Thyroid gland (tissue), 4 donors: ENCODE data around the gene MAS1L. TPM values are rescaled to one million over a fixed set of nuclear protein-coding genes. Genes with fewer than 3 reads are reported as not detected.
"Not testable (repeated sequence)": the region's sequence is repeated elsewhere in the genome, so short reads cannot be mapped to it uniquely, and the experiment has no call there.

Source experiments
- DNase-seq, 2 donors: peaks; one replicate each; pipeline ENCODE4 v3.0.0-alpha.2; 2019
- H3K27ac ChIP-seq, 3 donors: fragments of 200-600 bp; sonication (generic); 1 replicate in 2 of 3; 2 replicates in 1 of 3; pipeline ENCODE4 v1.5.1; 2016 to 2019; ENCODE audit warnings: mild to moderate bottlenecking in 1 of 3, moderate library complexity in 1 of 3
- H3K27me3 ChIP-seq: fragments of 200-600 bp; sonication (generic); one replicate; pipeline ENCODE4 v1.5.1; 2019
- H3K36me3 ChIP-seq, 2 donors: fragments of 200-600 bp; sonication (generic); one replicate each; pipeline ENCODE4 v1.5.1; 2016 to 2019
- H3K4me1 ChIP-seq, 2 donors: fragments of 200-600 bp; sonication (generic); one replicate each; pipeline ENCODE4 v1.5.1; 2017 to 2019
- H3K4me3 ChIP-seq, 3 donors: fragments of 200-600 bp; sonication (generic); replicated peaks in 1 of 3; 1 replicate in 2 of 3; 2 replicates in 1 of 3; pipeline ENCODE4 v1.5.1; 2016; ENCODE audit warnings: mild to moderate bottlenecking in 1 of 3
- H3K9me3 ChIP-seq: fragments of 200-600 bp; sonication (generic); one replicate; pipeline ENCODE4 v1.5.1; 2017
- POLR2A ChIP-seq, 2 donors: fragments of 450-650 bp; IDR thresholded peaks; one replicate each; pipeline ENCODE4 v1.6.1; 2017; ENCODE audit warnings: antibody characterized with exemption in 2 of 2, mild to moderate bottlenecking in 2 of 2, moderate library complexity in 1 of 2
- WGBS, 2 donors: methylation state at CpG; one replicate each; pipeline ENCODE4 v1.1.5; 2017; 5-methylcytosine and 5-hydroxymethylcytosine counted together
- intact Hi-C: fragments of 100-400 bp; cut with DNase I; formaldehyde crosslinking; loops from one replicate; pipeline ENCODE4 v1.15.1; 2023
- total RNA-seq, 4 donors: library from RNA; depleted of rRNA; stranded (reverse); fragments of >200 nt; gene quantifications; one replicate each; pipeline ENCODE4 v1.2.3, GENCODE V29; 2016
- TF ChIP-seq, protein P1 (sequence below), 6 experiments: fragments of 200-600 bp in 3 of 6; fragments of 450-650 bp in 3 of 6; sonication (generic) in 3 of 6; IDR thresholded peaks; one replicate each; pipeline ENCODE4 v1.5.1; 2016 to 2019; ENCODE audit warnings: antibody characterized with exemption in 6 of 6, mild to moderate bottlenecking in 2 of 6, inconsistent platforms in 1 of 6, moderate library complexity in 1 of 6

MAS1L gene
- total RNA-seq, 4 donors from 2014 or later: not detected

DNA sequence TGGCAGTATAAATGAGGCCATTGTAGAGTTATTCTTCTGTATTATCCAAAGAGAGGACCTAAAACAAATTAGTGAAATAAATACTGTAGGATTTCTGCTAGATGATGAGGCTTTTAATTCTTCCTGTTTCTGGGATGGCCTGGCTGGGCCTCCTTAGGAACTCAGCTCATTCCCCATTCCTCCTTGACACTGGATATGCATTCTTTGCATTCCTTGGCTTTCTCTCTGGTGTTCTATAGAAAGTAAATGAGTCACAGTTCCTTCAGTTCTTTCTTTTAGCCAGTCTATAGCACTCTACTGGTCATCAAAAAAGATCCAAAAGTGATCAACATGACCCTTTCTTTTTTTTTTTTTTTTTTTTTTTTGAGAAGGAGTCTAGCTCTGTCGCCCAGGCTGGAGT, 40.1 kb downstream of the MAS1L start:
- H3K9me3 ChIP-seq: no peaks in the 10 kb centered on the region
- H3K36me3 ChIP-seq: no peaks in the 10 kb centered on the region
- no peaks in the 10 kb centered on the region for H3K4me1 ChIP-seq
- intact Hi-C loops: no loop called here
- WGBS, 2 donors: 93 to 96% methylated on average over 1 of the region's 1 CpG
- TF ChIP-seq POLR2A (IDR thresholded peaks at IDR 0.05): no peak
- TF ChIP-seq, protein P1, sequence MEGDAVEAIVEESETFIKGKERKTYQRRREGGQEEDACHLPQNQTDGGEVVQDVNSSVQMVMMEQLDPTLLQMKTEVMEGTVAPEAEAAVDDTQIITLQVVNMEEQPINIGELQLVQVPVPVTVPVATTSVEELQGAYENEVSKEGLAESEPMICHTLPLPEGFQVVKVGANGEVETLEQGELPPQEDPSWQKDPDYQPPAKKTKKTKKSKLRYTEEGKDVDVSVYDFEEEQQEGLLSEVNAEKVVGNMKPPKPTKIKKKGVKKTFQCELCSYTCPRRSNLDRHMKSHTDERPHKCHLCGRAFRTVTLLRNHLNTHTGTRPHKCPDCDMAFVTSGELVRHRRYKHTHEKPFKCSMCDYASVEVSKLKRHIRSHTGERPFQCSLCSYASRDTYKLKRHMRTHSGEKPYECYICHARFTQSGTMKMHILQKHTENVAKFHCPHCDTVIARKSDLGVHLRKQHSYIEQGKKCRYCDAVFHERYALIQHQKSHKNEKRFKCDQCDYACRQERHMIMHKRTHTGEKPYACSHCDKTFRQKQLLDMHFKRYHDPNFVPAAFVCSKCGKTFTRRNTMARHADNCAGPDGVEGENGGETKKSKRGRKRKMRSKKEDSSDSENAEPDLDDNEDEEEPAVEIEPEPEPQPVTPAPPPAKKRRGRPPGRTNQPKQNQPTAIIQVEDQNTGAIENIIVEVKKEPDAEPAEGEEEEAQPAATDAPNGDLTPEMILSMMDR (IDR thresholded peaks at IDR 0.05): no peak
- H3K27ac ChIP-seq: no peak overlapping the region
- no peaks in the 10 kb centered on the region for H3K27me3 ChIP-seq
- DNase-seq: no peak
- H3K4me3 ChIP-seq: no peak overlapping the region

DNA sequence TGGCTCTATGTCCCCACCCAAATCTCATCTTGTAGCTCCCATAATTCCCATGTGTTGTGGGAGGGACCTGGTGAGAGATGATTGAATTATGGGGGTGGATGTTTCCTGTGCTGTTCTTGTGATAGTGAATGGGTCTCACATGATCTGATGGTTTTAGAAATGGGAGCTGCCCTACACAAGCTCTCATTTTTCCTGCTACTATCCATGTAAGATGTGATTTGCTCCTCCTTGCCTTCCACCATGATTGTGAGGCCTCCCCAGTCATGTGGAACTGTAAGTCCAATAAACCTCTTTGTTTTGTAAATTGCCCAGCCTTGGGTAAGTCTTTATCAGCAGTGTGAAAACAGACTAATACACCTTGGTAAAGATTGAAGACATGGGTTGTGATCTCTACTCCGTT, 43.7 kb downstream of the MAS1L start:
- H3K4me3 ChIP-seq, H3K4me1 ChIP-seq, DNase-seq, H3K36me3 ChIP-seq, H3K9me3 ChIP-seq, H3K27me3 ChIP-seq, intact Hi-C loops, H3K27ac ChIP-seq: not testable (repeated sequence)
- WGBS, 2 donors: 79 to 86% methylated on average over 1 of the region's 1 CpG

GRCh38 chr6:29442719-29443118, 45.0 kb downstream of the MAS1L start:
- H3K9me3 ChIP-seq: no peaks in the 10 kb centered on the region
- intact Hi-C loops: no loop called here
- H3K36me3 ChIP-seq: no peaks in the 10 kb centered on the region
- no peak overlapping the region for H3K27ac ChIP-seq
- TF ChIP-seq, protein P1 (IDR thresholded peaks at IDR 0.05): no peak
- H3K4me1 ChIP-seq: no peaks in the 10 kb centered on the region
- WGBS, 2 donors: 86 to 92% methylated on average over 1 of the region's 1 CpG
- DNase-seq: no peak
- no peak overlapping the region for H3K4me3 ChIP-seq
- H3K27me3 ChIP-seq: no peaks in the 10 kb centered on the region

- Histone ChIP-seq H3K27ac (no peak within 1 kb of the TSS), H3K27me3 (no peaks in the 10 kb centered on the region), H3K4me1 (no peaks in the 10 kb centered on the region), H3K36me3 (no peaks in the 10 kb centered on the region), H3K9me3 (no peaks in the 10 kb centered on the region), H3K4me3 (no peak within 1 kb of the TSS)
- DNase-seq: no peak
- TF ChIP-seq POLR2A (IDR thresholded peaks at IDR 0.05): no peak
- TF ChIP-seq, protein P1 (IDR thresholded peaks at IDR 0.05): no peak
- intact Hi-C loops: no loop called here
Measured at GRCh38 chr6:29439006-29439405, 48.8 kb downstream of the MAS1L start, which contains the start of gene OR10C1. Gene OR10C1 (plus strand): TSS chr6:29439306. CDS start chr6:29440016, 710 bp downstream.

DNA sequence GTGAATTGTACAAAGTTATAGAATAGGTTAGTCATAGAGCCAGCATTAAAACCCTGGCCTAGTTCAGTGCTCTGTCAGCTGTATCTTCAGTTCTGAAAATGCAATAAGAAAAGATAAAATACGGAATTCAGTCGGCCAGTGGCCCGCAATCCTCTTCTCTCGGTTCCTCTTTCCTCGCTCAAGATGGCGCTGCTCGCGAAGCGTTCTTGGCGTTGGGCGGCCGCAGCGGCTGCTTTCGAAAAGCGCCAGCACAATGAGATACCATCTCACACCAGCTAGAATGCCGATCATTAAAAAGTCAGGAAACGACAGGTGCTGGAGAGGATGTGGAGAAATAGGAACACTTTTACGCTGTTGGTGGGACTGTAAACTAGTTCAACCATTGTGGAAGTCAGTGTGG, 51.0 kb downstream of the MAS1L start:
- DNase-seq, intact Hi-C loops: not testable (repeated sequence)
- 74 to 77% methylated on average over 18 of the region's 18 CpGs for WGBS, 2 donors

More for the DNA sequence above, 51.0 kb downstream of the MAS1L start:
- H3K4me3 ChIP-seq, H3K4me1 ChIP-seq, H3K27me3 ChIP-seq, H3K27ac ChIP-seq, H3K36me3 ChIP-seq, H3K9me3 ChIP-seq: not testable (repeated sequence)

Other genes starting within 250 kb of the MAS1L start
- gene OR14J1, start 186.3 kb downstream of the MAS1L start, total RNA-seq: not detected
- gene OR5V1, start 119.1 kb downstream of the MAS1L start, total RNA-seq: not detected
- not detected for gene OR12D3, start 112.7 kb downstream of the MAS1L start, total RNA-seq
- gene OR12D2, start 92.3 kb downstream of the MAS1L start, total RNA-seq: not detected
- gene OR12D1, start 73.0 kb downstream of the MAS1L start, total RNA-seq: not detected
- not detected for gene OR10C1, start 48.6 kb downstream of the MAS1L start, total RNA-seq
- gene OR11A1, start 30.9 kb downstream of the MAS1L start, total RNA-seq: not detected
- not detected for gene OR2H1, start 30.8 kb downstream of the MAS1L start, total RNA-seq
- 1 to 10 TPM in 1 of 4 donors, under 1 TPM in 1, not detected in 2; 0.93 to 1.5 TPM for gene UBD, start 71.8 kb upstream of the MAS1L start, total RNA-seq
- gene OR2H2, start 97.2 kb upstream of the MAS1L start, total RNA-seq: not detected
- gene GABBR1, start 145.2 kb upstream of the MAS1L start, total RNA-seq: 10 to 100 TPM; 20.4 to 34.3 (median 23.8) TPM
- gene MOG, start 169.1 kb upstream of the MAS1L start, total RNA-seq: not detected
- gene ZFP57, start 193.2 kb upstream of the MAS1L start, total RNA-seq: not detected
- gene HLA-F, start 235.5 kb upstream of the MAS1L start, total RNA-seq: 10 to 100 TPM; 33.9 to 81.3 (median 44.6) TPM